Ramos (cell line): ENCODE results near the gene KIRREL3.

ENCODE experiments used
- in situ Hi-C: fragments of 300-500 bp; cut with MboI; formaldehyde crosslinking; loops from one replicate; pipeline ENCODE4 v1.14.3; 2022; ENCODE audit warnings: low sequenced_read_pairs; ENCODE audit not compliant: unreplicated experiment

Gene KIRREL3

DNA sequence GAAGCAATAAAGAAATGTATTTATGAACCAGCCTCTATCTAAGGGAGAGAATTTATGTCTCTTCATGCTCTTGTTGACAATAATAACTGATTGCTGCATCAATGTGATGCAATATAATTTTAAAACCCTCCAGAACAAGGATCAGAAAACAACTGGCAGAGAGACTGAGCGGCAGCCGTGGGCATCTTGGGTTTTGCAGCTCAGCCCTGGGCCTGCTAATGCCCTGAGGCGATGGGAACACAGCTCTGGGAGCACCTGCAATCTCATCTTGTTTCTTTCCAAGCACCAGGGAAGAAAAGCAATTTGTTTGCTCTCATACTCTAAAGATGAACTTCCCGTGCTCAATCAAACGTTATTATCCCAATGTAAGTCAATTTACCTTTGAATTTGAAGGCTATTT, 399.4 kb downstream of the KIRREL3 start:
- in situ Hi-C loops, result no loop called here

DNA sequence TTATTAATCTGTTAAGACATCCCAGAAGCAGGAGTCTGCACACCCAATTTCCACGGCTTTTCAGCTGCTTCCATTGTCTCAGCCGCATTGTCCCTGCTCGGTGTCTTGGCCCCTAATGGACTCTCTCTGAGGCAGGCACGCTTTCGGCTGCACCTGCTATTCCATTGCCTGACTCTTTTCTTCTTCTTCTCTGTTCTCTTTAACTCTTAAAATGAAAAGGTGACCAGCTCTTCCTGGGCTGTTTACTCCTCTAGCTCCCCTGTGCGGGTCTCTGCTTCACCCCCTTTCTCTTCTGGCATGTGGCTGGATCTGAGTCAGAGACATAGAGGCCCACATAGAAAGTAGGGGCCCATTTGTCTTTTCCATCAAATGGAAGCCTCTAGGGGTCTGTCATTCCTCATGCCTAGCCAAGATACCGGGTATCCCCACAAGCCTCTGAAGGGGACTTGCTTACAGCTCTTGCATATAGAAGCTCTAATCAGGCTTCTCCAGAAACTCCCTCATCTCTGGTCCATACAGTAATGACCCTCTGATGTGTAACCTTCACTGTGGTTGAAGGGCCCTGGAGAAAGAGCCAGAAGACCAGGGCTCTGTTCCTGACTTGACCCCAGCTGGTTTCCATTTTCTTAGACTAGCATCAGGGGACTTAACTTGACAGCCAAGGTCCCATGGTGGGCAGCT, 401.2 kb downstream of the KIRREL3 start:
- in situ Hi-C loops, result no loop called here

DNA sequence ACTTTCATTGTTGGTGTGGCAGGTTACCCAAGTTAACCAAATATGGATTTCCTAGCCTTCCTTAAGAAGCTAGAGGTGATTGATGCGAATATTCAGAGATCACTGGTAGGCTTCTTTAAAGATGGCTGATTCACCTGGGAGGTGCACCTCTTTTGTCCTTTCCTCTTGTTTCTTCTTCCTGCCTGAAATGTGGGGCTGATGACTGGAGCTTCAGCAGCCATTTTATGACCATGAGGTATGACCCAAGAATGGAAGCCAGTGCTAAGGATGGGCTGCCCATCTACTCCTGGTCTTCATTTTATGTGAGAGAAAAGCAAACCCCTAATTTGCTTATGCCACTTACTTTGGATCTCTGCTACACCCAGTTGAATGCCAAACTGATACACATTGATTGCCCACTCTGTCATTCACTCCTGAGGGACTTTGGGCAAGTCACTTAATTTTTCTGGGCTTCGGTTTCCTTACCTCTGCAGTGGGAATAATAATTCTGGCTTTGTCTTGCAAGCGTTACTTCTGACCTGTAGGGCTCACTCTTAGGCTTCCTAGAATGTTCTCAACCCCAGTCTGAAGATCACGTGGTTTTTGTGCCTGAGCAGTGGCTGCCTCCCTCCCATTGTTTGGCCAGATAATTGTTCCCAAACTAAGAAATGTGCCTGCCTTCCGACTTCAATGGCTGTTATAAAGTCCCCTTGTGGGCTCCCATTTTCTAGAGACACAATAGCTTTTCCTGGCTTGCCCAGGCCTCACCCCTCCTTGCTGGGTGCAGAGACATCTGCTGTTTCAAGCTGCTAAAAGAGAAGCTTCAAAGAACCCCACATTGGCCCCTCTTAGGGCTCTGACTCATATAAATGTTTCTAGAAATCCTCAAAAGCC, 402.0 kb downstream of the KIRREL3 start:
- in situ Hi-C loops, result no loop called here

DNA sequence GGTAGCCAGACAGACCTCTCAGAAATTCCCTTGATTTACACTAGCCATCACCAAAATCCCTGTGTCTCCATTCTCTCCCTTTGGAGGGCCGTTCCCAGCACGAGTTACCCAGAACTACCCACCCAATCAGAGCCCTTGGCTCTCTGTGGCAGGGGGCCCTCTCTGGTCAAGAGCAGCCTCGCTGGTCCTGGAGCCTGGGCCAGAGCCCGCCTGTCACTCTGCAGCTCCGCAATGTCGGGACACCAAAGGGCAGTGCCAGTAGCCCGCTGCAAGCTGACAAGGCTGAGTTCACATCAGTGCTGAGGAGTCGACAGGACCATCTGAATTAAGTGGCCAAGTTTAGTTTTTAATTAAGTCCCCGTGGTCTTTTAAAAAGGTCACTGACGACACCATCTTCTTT, 403.5 kb downstream of the KIRREL3 start:
- in situ Hi-C loops, result no loop called here

DNA sequence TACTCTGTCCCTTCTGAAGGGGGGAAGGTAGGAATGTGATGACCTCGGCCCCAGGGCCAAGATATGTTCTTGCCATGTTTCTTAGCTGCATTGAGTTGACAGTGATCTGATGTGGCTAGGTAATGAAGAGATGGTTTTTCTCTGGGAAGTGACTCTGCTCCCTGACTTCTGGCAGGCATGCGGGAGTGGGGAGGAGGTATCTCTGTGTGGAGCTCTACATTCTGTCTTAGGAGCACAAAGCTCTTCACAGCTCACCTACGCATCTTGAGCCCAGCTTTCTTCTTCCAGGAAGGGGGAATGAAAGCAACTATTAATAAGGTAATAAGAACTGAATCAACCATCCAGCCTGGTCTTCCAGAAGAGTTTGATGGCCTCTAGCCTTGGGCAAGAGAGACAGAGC, 404.1 kb downstream of the KIRREL3 start:
- in situ Hi-C loops, result no loop called here

DNA sequence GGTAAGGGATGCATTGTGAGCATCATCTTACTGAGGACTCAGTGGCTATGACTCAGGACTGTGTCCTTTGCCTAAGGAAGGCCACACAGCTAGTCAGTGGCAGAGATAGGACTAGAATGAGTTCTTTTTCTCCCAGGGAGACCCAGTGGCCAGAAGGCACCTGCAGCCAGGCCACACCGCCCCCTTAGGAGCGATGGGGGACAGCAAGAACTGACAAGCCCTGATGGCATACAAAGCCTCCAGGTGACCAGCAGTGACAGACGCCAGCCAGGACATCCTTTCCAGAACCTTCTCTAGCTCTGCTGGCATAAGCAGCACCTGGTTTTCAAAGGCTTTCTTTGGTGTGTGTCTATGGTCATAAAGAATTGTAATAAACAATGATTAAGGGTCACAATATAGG, 405.0 kb downstream of the KIRREL3 start:
- in situ Hi-C loops, result no loop called here

DNA sequence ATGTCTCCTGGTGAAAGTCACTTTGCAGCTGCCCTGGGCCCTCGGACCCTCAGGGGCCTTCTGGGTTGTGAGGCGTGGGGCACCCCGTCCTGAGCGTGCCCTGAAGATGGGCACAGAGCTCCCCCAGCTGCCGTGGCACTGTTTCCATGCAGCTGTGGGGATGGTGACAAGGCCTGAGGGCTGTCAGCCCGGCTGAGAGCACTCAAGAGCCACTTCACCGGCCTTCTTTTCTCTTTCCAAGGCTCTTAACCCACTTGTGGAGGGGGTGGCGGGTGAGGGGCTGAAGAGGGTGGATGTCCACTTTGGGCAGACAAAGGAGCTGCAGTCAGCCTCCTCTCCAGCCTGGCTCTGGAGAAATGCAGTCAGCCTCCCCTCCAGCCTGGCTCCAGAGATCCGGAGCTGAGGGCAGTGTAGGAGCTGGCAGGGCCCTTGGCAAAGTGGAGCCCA, 405.6 kb downstream of the KIRREL3 start:
- in situ Hi-C loops, result no loop called here

DNA sequence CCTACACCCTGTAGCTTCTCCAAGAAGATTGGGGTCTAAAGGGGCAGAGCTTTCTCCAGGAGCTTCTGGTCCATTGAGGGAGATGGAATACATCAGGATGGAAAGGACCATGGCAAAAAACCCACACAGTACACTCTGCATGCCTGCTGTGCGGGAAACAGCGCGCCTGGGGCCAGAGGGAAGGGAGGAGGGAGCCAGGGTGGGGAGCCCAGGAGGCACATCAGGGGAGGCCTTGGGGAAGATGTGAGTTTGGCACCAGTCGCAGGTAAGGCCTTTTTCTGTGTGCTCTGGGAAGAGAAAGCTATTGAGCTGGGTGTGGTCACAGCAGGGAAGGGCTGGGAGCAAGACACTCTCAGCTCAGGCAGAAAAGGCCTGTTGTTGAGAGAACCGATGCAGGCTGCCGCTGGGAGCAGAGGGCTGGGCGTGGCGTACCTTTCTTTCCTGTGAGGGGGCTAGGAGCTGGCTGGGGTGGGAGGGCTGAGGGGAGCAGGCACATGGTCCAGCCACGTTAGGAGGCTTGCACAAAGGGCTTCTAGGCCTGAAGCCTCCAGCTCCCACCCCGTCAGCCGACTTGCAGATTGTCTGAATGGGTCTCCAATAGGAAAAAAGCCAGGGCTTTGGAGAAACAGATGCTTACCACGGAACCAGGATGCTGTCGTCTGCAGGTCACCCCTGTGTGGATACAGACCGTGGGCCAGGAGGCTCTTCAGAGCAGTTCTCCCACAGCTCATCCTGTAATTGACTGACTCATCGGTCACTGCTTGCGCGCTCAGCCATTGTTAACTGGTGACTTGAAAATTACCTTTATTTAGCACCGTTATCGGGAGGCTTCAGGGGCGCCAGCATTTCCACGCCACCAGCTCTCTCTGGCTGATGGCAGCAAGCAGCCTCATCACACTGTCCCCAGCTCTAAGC, 407.8 kb downstream of the KIRREL3 start:
- in situ Hi-C loops, result no loop called here

DNA sequence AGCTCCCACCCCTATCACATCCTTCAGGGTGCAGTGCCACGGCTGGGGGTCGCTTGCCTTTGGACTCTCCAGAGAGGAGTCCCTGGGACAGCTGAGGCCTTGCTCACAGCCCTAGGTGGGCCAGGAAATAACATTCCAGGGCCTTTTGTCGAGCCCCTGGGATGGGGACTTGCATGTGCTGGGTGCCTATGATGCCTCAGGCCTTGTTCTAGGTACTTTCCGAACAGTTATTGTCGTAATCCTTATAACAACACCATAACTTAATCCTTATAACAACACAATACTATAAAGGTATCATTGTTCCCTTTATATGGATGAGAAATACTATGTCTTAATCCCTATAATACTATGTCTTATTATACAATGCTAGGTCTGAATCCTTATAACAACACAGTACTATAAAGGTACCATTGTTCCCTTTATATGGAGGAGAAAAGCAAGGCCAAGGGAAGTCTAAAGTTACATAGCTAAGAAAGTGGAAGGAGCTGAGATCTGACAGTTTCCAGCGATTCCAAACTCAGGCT, 408.5 kb downstream of the KIRREL3 start:
- in situ Hi-C loops, result no loop called here

DNA sequence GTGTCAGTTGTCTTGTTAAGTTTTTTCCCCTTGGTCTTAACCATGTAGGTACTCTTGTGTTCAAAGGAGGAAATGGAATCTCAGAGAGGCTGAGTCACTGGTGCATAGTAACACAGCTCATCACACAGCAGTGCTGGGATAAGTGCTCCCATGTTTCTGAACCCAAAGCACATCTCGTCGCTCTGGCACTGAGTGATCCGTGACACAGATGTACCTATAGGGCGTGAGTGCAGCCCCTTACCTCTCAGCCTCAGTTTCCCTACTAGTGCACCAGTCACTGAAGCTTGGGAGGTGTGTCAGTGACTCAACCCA, 411.1 kb downstream of the KIRREL3 start:
- in situ Hi-C loops, result no loop called here

DNA sequence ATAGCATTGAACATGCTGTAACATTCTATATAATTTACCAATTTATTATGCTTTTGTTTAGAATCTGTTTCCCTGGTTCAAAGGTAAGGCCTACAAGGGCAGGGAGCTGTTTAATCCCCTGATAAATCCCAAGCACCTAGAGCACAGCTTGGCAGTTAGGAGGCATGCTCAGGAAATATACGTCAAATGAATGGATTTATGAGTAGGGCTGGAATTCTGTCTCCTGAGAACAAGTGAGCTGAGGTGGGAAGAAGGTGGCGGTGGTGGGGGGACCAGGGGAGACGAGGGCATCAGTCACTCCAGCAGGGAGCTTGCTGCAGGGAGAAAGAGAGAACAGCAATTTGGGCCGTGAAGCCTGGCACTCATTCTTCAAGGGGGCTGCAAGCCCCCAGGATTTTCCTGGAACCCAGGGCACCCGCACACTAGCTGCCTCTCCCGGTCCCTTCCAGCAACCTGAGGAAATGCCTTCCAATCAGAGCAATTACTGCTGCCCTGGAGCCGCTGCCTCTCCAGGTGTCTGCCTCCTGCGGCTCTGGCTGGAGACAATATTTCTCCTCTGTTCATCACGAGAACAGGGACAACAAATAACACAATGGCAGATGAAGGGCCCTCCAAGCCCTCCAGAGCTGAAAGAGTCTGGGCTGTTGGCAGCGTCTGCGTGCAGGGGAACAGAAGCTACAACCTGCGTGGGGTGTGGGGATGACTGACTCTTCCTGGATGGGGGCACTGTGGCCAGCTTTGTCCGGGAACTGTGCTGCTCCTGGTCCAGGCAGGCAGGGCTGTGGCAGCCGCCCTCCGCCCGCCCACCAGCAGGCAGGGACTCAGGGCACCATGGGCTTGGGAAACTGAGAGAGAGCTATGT, 411.7 kb downstream of the KIRREL3 start:
- in situ Hi-C loops, result no loop called here

DNA sequence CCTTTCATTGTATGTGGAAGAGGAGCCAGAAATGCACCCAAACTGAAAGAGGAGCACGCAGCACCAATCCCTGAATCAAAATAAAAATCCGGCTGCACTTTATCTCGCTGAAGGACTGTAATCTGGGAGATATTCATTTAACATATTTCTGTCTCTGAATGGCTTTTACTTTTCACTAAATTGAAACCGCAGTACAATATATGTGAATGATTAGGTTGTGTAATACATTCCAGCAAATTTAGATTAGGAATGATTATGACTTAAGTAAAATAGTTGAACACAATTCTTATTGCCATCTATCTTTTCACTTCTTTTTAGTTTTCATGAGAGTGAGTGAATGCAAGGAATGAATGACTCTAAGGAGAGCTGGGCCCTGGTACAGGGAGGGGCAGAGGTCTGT, 413.0 kb downstream of the KIRREL3 start:
- in situ Hi-C loops, result no loop called here

DNA sequence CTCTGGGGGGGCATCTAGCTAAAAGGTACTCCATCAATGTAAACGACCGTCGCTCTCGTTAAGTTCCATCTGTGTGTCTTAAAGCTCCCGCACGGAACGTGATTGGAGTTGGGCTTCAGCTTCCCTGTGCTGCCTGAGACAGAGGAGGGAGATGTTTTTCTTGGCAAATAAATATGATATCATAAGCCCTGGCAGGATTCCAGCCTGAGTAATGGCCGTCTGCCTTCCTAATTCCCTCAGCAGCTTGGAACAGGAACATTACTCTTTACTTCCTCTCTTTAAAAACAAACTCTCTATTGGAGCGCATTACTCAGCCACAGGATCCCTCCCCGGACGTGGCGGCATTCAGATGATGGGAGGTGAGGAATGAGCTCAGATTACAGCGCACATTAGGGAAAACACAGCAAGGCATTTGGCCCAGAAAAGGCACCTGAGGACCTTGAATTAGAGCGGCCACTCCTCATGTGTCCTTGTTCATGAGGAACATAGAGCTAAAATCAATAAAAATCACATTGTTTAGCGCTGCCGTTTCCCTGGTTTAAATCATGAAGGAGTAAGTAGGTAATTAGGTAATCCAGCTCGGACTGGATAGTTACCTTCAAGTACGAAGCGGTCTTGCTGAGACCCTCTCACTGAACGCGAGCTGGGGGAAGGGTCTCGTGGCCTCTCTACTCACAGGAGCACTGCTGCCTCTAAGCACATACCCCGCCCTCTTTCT, 414.6 kb downstream of the KIRREL3 start:
- in situ Hi-C loops, result no loop called here

DNA sequence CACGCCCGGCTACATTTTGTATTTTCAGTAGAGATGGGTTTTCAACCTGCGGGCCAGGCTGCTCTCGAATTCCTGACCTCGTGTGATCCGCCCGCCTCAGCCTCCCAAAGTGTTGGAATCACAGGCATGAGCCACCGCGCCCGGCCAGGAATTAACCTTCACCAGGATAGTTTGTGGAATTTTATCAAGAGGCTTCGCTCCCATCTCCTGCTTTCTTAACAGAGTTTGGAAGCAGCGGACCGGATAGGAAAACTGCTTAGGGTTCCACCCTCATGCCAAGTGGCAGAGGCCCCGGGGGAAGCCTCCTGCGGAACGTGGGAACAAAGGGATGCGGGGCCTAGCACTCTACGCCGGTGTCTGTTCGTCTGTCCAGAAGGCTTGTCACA, 415.2 kb downstream of the KIRREL3 start:
- in situ Hi-C loops, result no loop called here

DNA sequence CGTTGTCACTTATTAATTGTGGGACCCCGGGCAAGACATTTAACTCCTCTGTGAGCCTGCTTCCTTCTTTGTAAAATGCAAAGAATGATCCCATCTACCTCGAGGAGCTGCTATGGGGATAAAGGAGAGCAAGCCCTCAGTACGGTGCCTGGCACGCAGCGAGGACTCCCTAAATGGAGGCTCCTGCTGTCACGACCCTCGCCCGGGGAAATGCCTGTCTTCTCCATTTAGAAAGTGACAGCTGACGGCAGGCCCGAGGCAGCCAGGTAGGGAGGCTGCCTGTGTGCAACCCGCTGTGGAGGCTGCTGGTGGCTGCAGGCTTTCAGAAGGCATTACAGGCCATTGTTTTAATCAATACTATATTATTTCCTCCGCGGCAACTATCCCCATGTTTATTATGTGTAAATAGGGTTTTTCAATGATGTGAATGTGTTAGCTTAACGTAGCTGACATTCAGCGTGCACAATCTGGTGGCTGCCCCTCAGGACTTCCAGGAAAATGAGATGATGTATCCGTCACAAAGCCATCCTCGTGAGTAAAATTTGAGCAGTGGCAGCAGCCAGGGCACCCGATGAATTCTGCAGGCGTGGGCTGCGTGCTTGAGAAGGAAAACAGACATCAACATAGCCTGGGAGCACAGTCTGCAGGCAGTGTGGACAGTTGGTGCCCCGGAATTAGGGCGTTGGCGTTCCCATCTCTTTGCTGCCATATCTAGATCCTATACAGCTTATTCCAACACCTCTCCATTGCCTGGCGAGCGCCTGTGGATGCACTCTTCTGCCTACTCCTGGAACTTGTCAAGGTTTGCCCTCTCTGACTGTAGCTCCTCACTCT, 416.8 kb downstream of the KIRREL3 start:
- in situ Hi-C loops, result no loop called here

DNA sequence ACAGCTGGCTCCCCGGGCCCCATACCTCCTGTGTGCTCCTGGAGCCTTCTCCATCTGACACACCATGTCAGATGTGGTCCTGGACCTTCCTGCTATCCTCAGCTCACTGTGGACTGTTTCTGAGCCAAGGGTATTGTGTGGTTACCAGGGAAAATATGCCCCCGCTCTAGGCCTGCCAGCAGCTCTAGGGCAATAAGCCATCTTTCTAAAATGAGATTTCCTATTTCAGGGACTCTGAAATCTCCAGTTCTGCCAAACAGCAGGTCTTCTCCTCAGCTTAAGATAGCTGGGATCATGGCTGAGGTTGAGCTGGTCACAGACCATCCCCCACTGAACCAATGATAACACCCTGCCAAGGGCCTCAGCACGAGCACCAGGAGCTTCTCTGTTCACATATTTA, 417.5 kb downstream of the KIRREL3 start:
- in situ Hi-C loops, result no loop called here

DNA sequence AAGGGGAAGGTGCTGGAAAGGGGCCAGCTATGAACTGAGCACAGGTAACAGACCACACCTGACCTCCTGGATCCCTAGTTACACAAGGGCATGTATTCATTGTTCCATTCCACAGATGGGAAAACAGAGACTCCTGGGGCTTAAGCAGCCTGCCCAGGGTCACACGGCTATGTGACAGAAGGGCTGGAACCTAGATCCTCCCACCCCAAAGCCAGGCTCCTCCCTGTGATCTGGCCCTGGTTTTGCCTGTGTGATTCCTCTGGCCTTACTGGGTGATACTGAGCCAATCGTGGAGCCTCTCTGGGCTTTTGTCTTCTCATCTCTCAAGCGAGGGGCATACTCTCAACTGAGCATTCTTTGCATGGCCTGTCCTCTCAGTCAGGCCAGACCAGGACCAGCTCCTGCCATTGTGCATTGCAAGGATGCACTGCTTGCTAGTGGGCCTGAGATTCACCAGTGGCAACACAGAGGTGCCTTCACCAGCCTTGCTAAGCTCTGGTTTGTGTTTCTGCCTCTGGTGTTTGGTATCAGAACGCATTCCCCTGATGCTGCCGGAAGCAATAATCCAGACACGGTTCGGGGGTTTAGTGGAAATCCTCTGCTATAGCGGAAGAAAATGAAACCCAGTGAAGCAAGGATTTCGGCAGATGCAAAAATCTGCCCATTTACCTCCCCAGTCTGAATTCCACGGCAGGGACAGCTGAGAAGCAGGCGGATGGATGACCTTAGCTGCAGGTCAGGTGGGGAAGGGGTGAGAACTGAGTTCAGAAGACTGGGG, 418.5 kb downstream of the KIRREL3 start:
- in situ Hi-C loops, result no loop called here

DNA sequence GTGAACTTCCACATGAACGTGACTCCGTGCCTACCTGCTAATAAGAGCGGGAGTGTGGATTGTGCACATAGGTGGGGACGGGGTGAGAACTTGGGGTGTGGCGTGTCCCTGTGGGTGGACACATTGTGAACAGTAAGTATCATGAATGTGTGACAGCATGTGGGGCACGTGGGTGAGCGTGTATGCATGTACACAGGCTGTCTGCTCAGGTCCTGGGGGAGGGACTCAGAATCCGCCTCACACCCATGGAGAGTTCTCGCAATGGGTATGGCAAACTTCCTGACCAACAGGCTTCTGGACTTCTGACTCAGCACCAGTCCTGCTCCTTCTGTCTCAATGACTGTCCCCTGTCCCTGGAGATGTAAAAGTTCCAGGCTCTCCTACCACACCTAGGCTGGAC, 422.1 kb downstream of the KIRREL3 start:
- in situ Hi-C loops, result no loop called here
